ENCODE results near the gene MIPOL1.

- TF ChIP-seq CTCF (IDR thresholded peaks at IDR 0.05) (no peak), POLR2A (IDR thresholded peaks at IDR 0.05) (no peak), POLR2AphosphoS5 (IDR thresholded peaks at IDR 0.05) (no peak)
Observed at GRCh38 chr14:37411079-37411735, 213.5 kb downstream of the MIPOL1 start.

Measured in breast epithelium (tissue), 3 donors.